ENCODE data around the gene C6orf89.

The C6orf89 gene

DNA sequence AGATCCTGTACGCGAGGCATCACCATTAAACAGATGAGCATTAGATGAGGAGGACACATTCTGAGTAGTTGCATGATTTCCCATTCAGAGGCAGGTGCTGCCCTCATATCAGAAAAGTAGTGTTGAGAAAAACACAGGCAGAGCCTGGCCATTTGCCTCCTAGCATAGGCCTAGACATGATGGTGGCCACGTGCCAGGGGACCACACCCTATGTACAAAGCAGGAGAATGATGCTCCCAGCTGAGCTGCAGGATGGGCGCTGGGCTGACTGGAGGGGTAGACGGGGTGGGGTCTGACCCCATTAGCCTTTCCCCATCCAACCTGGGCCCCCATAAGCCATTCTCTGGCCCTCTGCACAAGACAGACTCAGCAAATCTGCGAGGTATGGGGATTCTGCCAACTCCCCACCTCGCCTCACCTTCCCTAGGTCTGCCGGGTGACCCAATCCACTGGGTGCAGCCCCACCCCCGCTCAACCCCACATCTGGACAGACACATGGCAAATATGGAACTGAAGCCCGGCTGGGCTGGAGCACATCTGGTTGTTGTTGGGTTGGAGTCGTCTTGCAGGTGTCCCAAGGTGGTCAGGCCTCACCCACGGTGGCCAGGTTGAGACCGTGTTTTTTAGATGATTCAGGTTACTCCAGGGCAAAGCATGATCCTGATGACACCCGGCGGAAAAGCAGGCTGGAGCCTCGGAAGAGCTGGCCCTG is 82.7 kb downstream of the C6orf89 start:
- no peak for DNase-seq (ENCODE audit: low read depth)

DNA sequence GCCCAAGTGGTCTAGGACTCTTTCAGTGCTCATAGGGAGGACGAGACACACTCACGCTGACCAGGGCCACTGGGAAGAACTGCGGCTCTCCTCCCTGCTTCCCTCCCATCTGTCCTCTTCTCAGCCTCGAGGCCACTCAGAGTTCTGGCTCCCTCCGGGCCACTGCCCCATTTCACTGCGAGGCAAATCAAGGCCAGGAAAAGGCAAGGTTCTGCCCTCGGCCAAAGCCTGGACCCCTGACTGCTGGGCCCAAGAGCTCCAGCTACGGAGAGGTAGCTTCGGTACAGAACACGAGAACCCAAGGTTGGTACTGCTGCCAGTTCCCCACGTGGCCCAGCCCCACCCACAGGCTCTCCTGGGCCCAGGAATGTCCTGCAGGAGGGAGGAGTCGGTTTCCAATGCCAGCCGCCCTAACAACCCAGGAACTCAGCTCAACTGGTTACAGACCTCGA is 83.5 kb downstream of the C6orf89 start:
- DNase-seq (ENCODE audit: low read depth) = no peak

DNA sequence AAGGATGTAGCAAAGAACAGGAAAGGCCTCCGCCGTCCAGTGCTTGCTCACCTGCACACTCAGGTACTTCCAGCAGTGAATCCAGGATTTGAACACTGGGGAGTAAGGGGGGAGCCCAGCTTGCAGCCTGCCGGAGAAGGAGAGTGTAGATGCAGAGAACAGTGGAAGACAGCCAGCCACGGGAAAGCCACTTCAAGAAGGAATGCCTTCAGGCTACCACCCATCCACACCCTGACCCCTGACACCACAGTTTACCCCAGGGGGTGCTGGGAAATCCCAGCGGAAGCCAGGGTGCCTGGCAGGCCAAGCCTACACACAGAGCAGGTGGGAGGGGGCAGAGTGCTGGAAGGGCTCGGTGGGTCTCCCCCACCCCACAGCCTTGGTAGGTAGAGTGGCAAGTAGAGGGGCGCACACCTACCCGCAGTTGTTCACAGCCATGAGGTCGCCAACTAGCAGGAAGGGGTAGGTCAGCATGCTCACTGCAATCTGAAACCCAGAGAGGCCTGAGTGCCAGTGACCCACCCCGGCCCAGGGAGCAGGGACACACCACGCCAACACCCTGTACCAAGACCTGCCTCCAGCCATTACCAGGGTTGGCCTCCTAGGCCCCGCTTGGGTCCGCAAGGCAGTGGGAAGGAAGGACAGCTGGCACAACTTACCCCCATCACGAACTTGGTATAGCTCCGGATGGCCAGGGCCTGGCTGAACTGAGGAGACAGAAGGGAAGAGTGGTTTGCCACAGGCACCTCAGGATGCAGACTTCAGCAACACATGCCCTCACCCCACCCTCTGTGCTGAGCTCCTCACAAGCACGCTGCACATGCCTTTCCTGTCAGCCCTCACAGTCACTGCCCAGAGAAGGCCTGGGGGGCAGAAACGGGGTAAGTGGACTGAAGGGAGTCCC is 84.5 kb downstream of the C6orf89 start:
- no peak for DNase-seq (ENCODE audit: low read depth)

DNA sequence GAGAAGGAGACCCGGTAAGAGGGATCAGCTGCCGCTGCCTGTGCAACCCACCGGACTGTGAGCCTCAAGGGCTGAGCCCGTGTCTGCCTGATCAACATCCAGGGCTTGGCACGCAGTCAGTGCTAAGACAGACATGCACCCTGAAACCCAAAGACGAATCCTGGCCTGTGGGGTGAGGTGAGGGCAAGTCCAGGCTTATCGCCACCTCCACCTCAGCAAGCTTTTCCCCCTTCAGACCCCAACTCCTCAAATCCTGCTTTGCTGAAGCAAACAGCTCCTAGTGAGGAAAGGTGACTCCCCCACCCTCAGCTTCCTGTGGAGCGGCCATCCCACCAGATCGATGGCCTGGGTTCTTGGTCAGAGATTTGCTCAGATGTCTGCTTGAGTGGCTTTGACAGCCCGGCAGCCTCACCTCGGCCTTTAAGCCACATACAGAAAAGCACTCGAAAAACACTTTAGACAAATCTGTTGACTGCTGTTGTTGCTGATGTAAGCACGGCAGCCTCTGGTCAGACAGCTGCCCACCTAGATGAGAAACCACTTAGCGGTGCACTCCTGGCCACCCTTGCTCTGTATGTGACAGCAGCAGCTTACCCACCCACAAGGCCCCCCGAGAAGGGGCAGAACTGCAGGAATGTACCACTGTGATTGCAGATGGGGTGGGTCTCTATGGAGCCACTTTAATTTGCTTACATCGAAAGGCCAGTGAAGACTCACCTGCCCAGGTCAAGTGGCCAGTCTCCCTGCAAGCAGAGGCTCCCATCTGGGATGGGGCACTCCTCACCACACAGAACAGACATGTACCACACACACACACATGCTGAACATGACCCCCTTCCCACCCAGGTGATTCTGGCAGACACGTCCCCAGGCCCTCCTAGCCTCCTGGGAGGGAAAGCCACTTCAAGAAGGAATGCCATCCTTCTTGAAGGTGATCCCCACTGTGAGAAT is 85.4 kb downstream of the C6orf89 start:
- DNase-seq (ENCODE audit: low read depth) = no peak

DNA sequence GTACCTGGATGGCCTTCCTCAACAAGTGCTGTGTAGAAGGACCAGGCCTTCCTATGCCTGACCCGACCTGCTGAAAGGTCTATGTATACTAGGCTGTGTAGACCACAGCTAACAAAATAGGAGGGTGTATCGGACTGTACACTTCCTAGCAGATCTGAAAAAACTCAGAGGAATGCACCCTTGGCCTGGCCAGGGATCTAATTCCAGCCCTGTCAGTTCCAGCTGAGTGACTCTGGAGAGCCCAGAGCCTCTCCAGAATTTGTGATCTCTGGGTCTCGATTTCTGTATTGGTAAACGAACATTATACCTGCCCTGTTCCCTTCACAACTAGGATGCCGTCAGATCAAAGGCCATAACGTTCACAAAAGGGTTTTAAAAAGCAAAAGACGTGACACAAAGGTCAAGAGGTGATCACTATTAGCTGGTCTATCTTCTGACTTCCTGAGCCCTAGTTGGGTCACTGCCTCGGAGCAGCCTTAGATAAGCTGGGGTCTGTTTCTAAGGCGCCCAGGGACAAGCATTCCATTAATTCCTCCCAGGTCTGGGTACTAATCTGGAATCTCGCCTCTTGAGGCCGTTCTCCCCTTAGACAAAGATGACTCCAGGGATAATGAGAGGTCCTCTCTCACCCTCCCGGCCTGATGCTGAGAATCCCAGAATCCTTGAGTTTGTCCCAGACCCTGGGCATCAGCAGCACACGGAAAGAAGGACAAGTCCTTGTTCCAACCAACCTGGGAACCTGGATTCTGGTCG is 86.3 kb downstream of the C6orf89 start:
- DNase-seq (ENCODE audit: low read depth) = no peak

DNA sequence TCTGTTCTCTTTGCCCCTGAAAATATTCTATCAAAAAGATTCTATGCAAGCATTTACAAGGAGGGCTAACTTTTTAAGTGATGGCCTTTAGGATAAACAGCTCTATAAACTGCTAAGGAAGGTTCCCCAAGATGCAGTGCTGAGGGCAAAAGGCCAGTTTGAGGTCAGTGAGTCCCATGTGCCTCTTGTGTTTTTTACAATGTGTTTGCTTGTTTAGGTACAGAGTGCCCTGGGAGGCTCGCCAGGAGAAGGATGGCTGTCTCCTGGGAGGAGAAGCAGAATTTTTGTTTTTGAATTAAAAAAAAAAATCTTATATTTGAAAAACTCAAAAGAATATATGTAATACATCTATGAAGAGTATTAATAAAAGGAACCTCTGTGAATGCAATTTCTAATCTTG is 87.4 kb downstream of the C6orf89 start:
- DNase-seq (ENCODE audit: low read depth) = no peak

DNA sequence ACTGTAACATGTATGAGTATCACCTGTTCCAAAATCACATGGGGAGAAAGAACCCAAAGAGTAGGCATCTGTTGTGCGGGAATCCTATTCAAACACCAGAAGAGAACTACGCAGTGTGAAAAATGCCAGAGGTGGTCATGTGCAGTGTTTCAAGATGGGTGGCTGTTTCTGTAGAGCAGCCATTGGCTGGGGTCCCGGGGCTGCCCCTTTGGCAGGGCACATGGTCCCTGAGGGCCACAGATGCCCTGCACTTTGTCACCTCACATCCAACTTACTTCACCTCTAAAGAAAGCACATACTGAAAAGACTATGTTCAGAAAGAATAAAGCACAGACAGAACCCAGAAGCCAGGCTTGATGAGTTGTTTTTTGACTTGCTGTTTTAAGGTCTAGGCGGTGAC is 87.9 kb downstream of the C6orf89 start:
- no peak for DNase-seq (ENCODE audit: low read depth)

DNA sequence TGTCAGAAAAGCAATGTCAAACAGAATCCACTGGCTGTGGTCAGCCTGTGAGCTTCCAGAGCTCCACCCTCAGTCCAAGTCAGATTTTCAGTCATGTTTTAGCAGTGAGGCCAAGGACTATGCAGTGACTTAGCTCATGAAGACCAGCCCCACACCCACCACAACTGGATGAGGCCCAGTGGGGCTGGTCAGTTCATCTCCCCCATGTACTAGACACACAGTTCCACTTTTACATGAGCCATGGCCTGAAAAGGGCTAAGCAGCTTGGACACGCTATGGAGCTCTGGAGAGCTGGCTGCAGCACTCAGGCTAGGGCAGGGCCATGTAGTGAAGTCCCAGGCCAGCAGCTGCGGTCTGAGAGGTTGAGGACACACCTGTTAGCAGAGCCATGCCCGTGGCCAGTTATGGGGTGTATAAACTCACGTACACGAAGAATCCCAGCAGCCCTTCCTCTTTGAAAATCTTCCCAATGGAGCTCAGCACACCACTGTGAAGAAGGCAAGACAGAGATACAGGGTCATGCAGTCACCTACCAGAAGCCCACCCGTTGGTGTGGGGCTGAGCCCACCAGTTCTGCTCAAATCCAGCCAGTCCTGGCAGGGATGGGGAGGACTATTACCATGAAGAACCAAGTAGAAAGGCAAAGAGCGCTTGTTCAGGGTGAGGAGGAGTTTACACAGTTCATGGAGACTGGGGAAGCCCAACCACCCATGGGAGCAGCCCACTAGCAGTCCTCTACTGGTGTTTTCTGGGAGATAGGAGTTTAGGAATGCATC is 89.7 kb downstream of the C6orf89 start:
- DNase-seq (ENCODE audit: low read depth) = no peak

DNA sequence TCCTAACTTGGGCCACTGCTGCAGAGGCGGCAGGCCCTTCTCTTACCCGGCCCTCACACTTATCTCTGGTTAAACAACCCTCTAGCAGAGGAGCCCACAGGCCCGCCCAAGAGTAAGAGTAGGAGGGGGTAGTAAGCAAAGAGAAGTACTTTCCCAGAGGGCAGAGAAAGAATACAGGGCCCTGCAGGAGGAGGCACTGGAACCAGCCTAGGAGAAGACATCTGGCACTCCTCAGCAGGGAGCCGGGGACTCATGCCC is 90.2 kb downstream of the C6orf89 start:
- no peak for DNase-seq (ENCODE audit: low read depth)

DNA sequence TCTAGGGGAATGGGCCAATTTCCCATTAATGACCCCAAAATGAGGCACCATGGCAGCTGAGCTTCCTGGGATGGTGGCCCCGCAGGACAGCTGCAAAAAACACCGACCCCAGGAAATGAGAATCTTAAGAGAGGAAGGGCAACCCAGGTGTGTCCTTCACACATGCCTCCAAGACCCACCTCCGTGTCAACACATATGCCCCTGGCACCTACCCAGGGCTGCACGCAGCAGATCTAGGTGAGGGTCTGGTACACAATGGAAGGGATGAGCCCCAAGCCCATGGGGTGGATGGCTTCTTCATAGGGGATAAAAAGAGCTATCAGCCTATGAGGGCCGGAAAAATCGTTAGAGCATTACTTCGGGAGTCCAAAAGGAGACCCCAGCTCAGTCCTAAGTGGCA is 90.8 kb downstream of the C6orf89 start:
- no peak for DNase-seq (ENCODE audit: low read depth)

DNA sequence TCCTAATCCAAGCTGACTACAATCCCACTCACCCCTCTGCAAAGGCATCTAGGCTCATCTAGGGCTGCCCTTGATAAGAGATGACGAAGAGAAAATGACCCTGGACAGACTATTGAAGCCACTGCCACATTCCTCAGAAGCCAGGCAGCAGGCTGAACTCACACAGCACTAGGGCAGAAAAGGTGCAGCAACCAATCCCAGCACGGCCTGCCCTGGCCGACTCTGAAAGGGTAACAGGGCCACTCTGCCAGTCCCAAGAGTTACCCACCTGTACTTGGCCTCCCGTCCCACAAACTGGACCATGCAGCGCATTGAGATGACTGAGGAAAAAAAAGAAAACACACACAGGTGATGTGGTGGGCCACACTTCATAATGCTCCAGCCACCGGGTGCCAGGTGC is 91.2 kb downstream of the C6orf89 start:
- DNase-seq (ENCODE audit: low read depth) = no peak

DNA sequence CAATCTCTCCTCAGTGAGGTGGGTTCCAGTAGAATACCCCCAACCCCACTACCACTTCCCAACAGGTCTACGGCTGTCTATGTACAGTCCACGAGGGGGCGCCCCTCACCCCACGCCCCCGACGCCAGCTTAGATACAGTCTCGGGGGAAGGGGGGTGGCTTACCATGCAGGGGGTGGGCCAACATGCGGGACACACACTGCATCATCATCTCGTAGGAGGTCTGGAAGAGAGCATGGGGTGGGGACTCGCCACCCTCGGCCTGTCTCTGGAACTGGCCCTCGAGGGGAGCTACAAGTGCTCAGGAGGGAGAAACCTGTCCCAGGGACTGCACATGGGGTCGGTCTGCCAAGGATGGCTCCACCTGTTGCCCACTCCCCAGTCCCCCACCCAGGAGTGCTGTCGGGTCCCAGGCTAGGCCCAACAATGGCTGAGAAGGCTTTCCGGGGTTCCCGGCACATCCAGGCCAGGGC is 91.8 kb downstream of the C6orf89 start:
- DNase-seq (ENCODE audit: low read depth) = no peak

Data from ELR (cell line).